ENCODE results near the gene CDK19.

Gene CDK19

GRCh38 chr6:110618591-110619267, 196.5 kb downstream of the CDK19 start:
- H3K36me3 ChIP-seq (ENCODE audit: control insufficient read depth, insufficient read depth, low read length), result no peaks in the 10 kb centered on the region
- DNase-seq (ENCODE audit: extremely low read depth, insufficient read length), result no peak
- no peak overlapping the region for H3K4me3 ChIP-seq (replicated peaks; ENCODE audit: low read depth, low read length)

GRCh38 chr6:110617057-110617456, 198.2 kb downstream of the CDK19 start:
- peak; percentile 31 for DNase-seq (ENCODE audit: extremely low read depth, insufficient read length)

More at GRCh38 chr6:110618591-110619267, 196.5 kb downstream of the CDK19 start:
- H3K27me3 ChIP-seq (replicated peaks; ENCODE audit: control insufficient read depth, insufficient read depth, low read length), result no peaks in the 10 kb centered on the region
- TF ChIP-seq CTCF (IDR thresholded peaks at IDR 0.05; ENCODE audit: insufficient read depth, low read length, poor library complexity, severe bottlenecking), result peak; percentile 36

GRCh38 chr6:110615722-110616121, 199.5 kb downstream of the CDK19 start:
- Histone ChIP-seq H3K27me3 (replicated peaks; ENCODE audit: control insufficient read depth, insufficient read depth, low read length) (no peaks in the 10 kb centered on the region), H3K4me3 (replicated peaks; ENCODE audit: low read depth, low read length) (no peak overlapping the region), H3K36me3 (ENCODE audit: control insufficient read depth, insufficient read depth, low read length) (no peaks in the 10 kb centered on the region)
- no peak for DNase-seq (ENCODE audit: extremely low read depth, insufficient read length)
- no peak for TF ChIP-seq CTCF (IDR thresholded peaks at IDR 0.05; ENCODE audit: insufficient read depth, low read length, poor library complexity, severe bottlenecking)

More at GRCh38 chr6:110617057-110617456, 198.2 kb downstream of the CDK19 start:
- no peaks in the 10 kb centered on the region for H3K36me3 ChIP-seq (ENCODE audit: control insufficient read depth, insufficient read depth, low read length)
- no peak for TF ChIP-seq CTCF (IDR thresholded peaks at IDR 0.05; ENCODE audit: insufficient read depth, low read length, poor library complexity, severe bottlenecking)
- H3K27me3 ChIP-seq (replicated peaks; ENCODE audit: control insufficient read depth, insufficient read depth, low read length), result no peaks in the 10 kb centered on the region
- no peak overlapping the region for H3K4me3 ChIP-seq (replicated peaks; ENCODE audit: low read depth, low read length)

- H3K36me3 ChIP-seq (ENCODE audit: control insufficient read depth, insufficient read depth, low read length), result no peaks in the 10 kb centered on the region
- DNase-seq (ENCODE audit: extremely low read depth, insufficient read length), result no peak
These were observed 200.7 kb downstream of the CDK19 start for GRCh38 chr6:110614586-110614985.

GRCh38 chr6:110614106-110614505, 201.2 kb downstream of the CDK19 start:
- DNase-seq (ENCODE audit: extremely low read depth, insufficient read length), result no peak
- no peak for TF ChIP-seq CTCF (IDR thresholded peaks at IDR 0.05; ENCODE audit: insufficient read depth, low read length, poor library complexity, severe bottlenecking)
- Histone ChIP-seq H3K27me3 (replicated peaks; ENCODE audit: control insufficient read depth, insufficient read depth, low read length) (no peaks in the 10 kb centered on the region), H3K36me3 (ENCODE audit: control insufficient read depth, insufficient read depth, low read length) (no peaks in the 10 kb centered on the region), H3K4me3 (replicated peaks; ENCODE audit: low read depth, low read length) (no peak overlapping the region)

More at GRCh38 chr6:110614586-110614985, 200.7 kb downstream of the CDK19 start:
- no peaks in the 10 kb centered on the region for H3K27me3 ChIP-seq (replicated peaks; ENCODE audit: control insufficient read depth, insufficient read depth, low read length)
- H3K4me3 ChIP-seq (replicated peaks; ENCODE audit: low read depth, low read length), result no peak overlapping the region
- no peak for TF ChIP-seq CTCF (IDR thresholded peaks at IDR 0.05; ENCODE audit: insufficient read depth, low read length, poor library complexity, severe bottlenecking)

Data from GM06990 (cell line).